Measurements from ENCODE around the gene ABCD1. TPM values are rescaled to one million over a fixed set of nuclear protein-coding genes. Genes with fewer than 3 reads are reported as not detected.
A peak's percentile ranks its signal among the peaks of the same experiment; 100 is the strongest.
"Not testable (repeated sequence)": the region's sequence is repeated elsewhere in the genome, so short reads cannot be mapped to it uniquely, and the experiment has no call there.

Gene ABCD1
- total RNA-seq, 1 donor from 2014 or later: 0.79 TPM

DNA sequence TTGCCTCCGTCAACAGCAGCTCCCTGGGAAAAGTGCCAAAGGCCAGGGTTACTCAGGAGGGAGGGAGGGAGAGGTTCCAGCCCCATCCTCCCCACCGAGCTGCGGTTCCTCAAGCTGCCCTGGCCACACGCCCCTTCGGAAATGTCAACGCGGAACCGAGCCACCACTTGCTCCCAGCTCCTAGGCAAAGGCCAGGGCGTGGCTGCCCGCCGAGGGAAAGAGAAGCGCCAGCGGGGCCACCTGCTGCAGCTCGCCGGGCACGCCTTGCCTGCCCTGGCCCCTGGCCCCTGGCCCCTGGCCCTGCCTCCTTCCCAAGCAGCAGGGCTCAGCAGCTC is 21.7 kb upstream of the ABCD1 start:
- DNase-seq (ENCODE audit: low spot score): no peak
- peaks cover 1% of the 10 kb centered on the region for H3K4me1 Mint-ChIP-seq
- Histone ChIP-seq H2AFZ (replicated peaks) (no peak overlapping the region), H3K4me3 (no peak overlapping the region), H3K4me2 (no peak overlapping the region), H3K27me3 (no peaks in the 10 kb centered on the region), H3K4me1 (no peaks in the 10 kb centered on the region), H4K20me1 (ENCODE audit: low read depth) (peaks cover 3% of the 10 kb centered on the region), H3K79me2 (ENCODE audit: low read depth) (no peaks in the 10 kb centered on the region), H3F3A (ENCODE audit: low read depth) (peaks cover 4% of the 10 kb centered on the region), H3K9ac (no peak overlapping the region), H3K27ac (no peak overlapping the region), H3K9me3 (ENCODE audit: low read depth) (no peaks in the 10 kb centered on the region), H3K36me3 (no peaks in the 10 kb centered on the region)
- TF ChIP-seq EZH2 (IDR thresholded peaks at IDR 0.05) (no peak), CTCF (IDR thresholded peaks at IDR 0.05) (no peak)
- H3K27ac Mint-ChIP-seq: no peak overlapping the region
- H3K4me3 Mint-ChIP-seq: no peak overlapping the region
- H3K9me3 Mint-ChIP-seq: peaks cover 28% of the 10 kb centered on the region
- peaks cover 4% of the 10 kb centered on the region for H3K27me3 Mint-ChIP-seq (ENCODE audit: insufficient read depth, low read depth)
- peaks cover 5% of the 10 kb centered on the region for H3K36me3 Mint-ChIP-seq

DNA sequence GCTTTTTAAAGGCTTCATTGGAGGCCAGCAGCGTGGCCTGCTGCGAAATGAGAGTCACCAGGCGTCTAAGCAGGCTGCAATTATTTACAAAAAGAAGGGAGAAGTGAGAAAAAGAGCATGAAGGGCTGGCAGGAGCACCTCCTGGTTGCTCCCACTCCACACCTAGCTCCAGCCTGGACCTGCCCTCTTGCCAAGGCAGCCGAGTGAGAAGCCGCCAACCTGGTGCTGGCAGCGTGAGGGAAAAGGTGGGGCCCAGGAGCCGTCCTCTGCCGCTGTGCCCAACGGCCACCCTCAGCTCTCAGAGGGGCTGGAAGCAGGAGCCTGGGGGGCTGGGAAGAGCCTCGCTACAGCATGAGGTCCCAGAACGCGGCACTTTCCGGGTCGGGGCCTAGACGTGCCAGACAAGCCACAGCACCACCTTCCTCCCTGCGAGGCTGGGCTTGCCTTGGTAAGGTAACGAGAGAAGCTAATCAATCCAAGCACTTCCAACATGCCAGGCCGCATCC is 20.6 kb upstream of the ABCD1 start:
- no peaks in the 10 kb centered on the region for H3K36me3 ChIP-seq
- H3K27me3 ChIP-seq: no peaks in the 10 kb centered on the region
- peaks cover 3% of the 10 kb centered on the region for H3K4me1 Mint-ChIP-seq
- no peak overlapping the region for H3K4me3 ChIP-seq
- no peak overlapping the region for H3K9ac ChIP-seq
- TF ChIP-seq CTCF (IDR thresholded peaks at IDR 0.05): no peak
- no peak for TF ChIP-seq EZH2 (IDR thresholded peaks at IDR 0.05)
- TF ChIP-seq EZH2phosphoT487 (IDR thresholded peaks at IDR 0.05): no peak
- no peaks in the 10 kb centered on the region for H3K9me3 ChIP-seq (ENCODE audit: low read depth)
- H3K27ac ChIP-seq: no peak overlapping the region
- H3K4me1 ChIP-seq: no peaks in the 10 kb centered on the region
- H3K36me3 Mint-ChIP-seq: peaks cover 5% of the 10 kb centered on the region
- H3K79me2 ChIP-seq (ENCODE audit: low read depth): no peaks in the 10 kb centered on the region
- peaks cover 4% of the 10 kb centered on the region for H3K27me3 Mint-ChIP-seq (ENCODE audit: insufficient read depth, low read depth)
- H3K4me3 Mint-ChIP-seq: no peak overlapping the region
- no peaks in the 10 kb centered on the region for H3F3A ChIP-seq (ENCODE audit: low read depth)
- no peak overlapping the region for H3K27ac Mint-ChIP-seq
- H3K4me2 ChIP-seq: no peak overlapping the region
- peaks cover 24% of the 10 kb centered on the region for H3K9me3 Mint-ChIP-seq
- no peak for DNase-seq (ENCODE audit: low spot score)
- peaks cover 5% of the 10 kb centered on the region for H4K20me1 ChIP-seq (ENCODE audit: low read depth)
- H2AFZ ChIP-seq (replicated peaks): no peak overlapping the region

DNA sequence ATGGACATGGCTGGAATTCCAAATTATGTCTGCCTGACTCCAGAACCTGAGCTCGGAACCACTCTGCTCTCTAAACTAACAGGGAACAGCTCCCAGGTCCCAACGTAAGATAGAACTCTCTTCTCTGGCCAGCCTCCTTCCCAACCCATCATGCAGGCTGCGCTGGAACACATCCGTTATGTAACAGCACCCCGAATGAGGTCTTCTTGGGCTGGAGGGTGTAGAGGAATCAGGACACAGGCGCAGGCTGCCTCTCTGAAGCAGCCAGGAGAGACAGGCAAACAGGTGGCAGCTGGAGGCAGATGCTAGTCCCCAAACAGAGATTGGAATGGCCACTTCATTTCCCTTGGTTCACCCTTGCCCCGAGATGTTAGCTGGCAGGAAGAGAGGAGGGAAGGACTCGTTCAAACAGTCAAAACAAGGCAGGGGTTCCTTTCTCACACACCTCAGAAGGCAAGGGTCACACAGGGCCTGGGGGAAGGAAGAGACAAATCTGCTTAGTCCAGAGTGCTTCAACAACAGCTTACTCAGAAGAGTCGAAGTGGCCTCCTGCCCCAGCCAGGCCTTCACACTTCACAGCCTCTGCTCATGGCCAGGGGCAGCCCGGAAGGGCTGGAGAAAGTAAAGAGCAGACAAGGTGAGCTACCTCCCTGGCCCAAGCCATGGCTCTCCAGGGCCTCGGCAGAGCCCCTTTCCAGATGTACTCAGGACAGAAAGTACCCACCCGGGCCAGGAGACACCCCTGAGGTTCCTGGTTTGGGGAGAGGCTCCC is 19.8 kb upstream of the ABCD1 start:
- not testable (repeated sequence) for H3K4me1 ChIP-seq

GRCh38 chrX:153705403-153706060 is 19.1 kb upstream of the ABCD1 start:
- not testable (repeated sequence) for H3K4me3 ChIP-seq, H3K27ac ChIP-seq

More for the DNA sequence above, 19.8 kb upstream of the ABCD1 start:
- not testable (repeated sequence) for H3K27me3 ChIP-seq; H3K36me3 ChIP-seq; H3K4me2 ChIP-seq; H4K20me1 ChIP-seq (ENCODE audit: low read depth); H3K36me3 Mint-ChIP-seq; H3K4me3 Mint-ChIP-seq; DNase-seq (ENCODE audit: low spot score); H3F3A ChIP-seq (ENCODE audit: low read depth); H3K27me3 Mint-ChIP-seq (ENCODE audit: insufficient read depth, low read depth); H2AFZ ChIP-seq (replicated peaks); H3K9ac ChIP-seq; H3K4me3 ChIP-seq; H3K4me1 Mint-ChIP-seq; H3K27ac Mint-ChIP-seq; H3K9me3 ChIP-seq (ENCODE audit: low read depth); H3K79me2 ChIP-seq (ENCODE audit: low read depth); H3K27ac ChIP-seq
- peaks cover 24% of the 10 kb centered on the region for H3K9me3 Mint-ChIP-seq

More at GRCh38 chrX:153705403-153706060, 19.1 kb upstream of the ABCD1 start:
- not testable (repeated sequence) for H3K27me3 Mint-ChIP-seq (ENCODE audit: insufficient read depth, low read depth); H3K27me3 ChIP-seq; H3K9me3 ChIP-seq (ENCODE audit: low read depth); H3K4me1 Mint-ChIP-seq; H3K4me2 ChIP-seq; DNase-seq (ENCODE audit: low spot score); H3K9ac ChIP-seq; H4K20me1 ChIP-seq (ENCODE audit: low read depth); H3K36me3 ChIP-seq; H3K79me2 ChIP-seq (ENCODE audit: low read depth); H3K36me3 Mint-ChIP-seq; H3F3A ChIP-seq (ENCODE audit: low read depth); H3K4me1 ChIP-seq; H2AFZ ChIP-seq (replicated peaks); H3K4me3 Mint-ChIP-seq; H3K27ac Mint-ChIP-seq
- H3K9me3 Mint-ChIP-seq: peaks cover 26% of the 10 kb centered on the region
- TF ChIP-seq CTCF (IDR thresholded peaks at IDR 0.05): peak; percentile 29

All from neural progenitor cell (in vitro differentiated cells).